WTC11 (cell line): ENCODE measurements around the gene BTNL9. TPM values are rescaled to one million over a fixed set of nuclear protein-coding genes. Genes with fewer than 3 reads are reported as not detected.

ENCODE experiments used
- ATAC-seq: fragments of 200-7000 bp; cut with Tn5 transposase; 2 replicates; pipeline ENCODE4 v1.10.0; 2021; ENCODE audit warnings: mild to moderate bottlenecking, moderate library complexity
- CTCF ChIA-PET: fragments of 300-600 bp; sonication (Branson Sonifier 250); formaldehyde crosslinking; loops from one replicate; lab custom pipeline; 2021; ENCODE audit warnings: antibody characterized with exemption; lab: Charles Lee
- POLR2A ChIA-PET: fragments of 350-600 bp; sonication (Branson Sonifier 250); formaldehyde crosslinking; loops from one replicate; lab custom pipeline; 2021; ENCODE audit warnings: antibody characterized with exemption; lab: Charles Lee
- DNase-seq: peaks from one replicate; pipeline ENCODE4 v3.0.0; 2021; ENCODE audit warnings: low spot score
- H3K27ac Mint-ChIP-seq: 2 replicates; pipeline ENCODE4 v1.8.0; 2021; ENCODE audit warnings: mixed read lengths
- H3K27me3 Mint-ChIP-seq: 2 replicates; pipeline ENCODE4 v1.8.0; 2021; ENCODE audit warnings: low read depth, mild to moderate bottlenecking, moderate library complexity, mixed read lengths
- H3K36me3 Mint-ChIP-seq: 2 replicates; pipeline ENCODE4 v1.8.0; 2021; ENCODE audit warnings: mixed read lengths
- H3K4me1 Mint-ChIP-seq: 2 replicates; pipeline ENCODE4 v1.8.0; 2022; ENCODE audit warnings: mixed read lengths
- H3K4me3 Mint-ChIP-seq: 2 replicates; pipeline ENCODE4 v1.8.0; 2021; ENCODE audit warnings: mild to moderate bottlenecking, moderate library complexity, mixed read lengths
- H3K9me3 Mint-ChIP-seq: 2 replicates; pipeline ENCODE4 v1.8.0; 2021; ENCODE audit warnings: mixed read lengths
- E2F5 ChIP-seq: sonication (generic); formaldehyde crosslinking; IDR thresholded peaks from 2 replicates; pipeline ENCODE4 v1.8.1; 2022; ENCODE audit warnings: mild to moderate bottlenecking, moderate library complexity, missing genetic modification reagents
- ESRRA ChIP-seq: sonication (generic); formaldehyde crosslinking; IDR thresholded peaks from 2 replicates; pipeline ENCODE4 v1.8.1; 2022; ENCODE audit warnings: mild to moderate bottlenecking, missing genetic modification reagents, borderline replicate concordance
- GABPB1 ChIP-seq: sonication (generic); formaldehyde crosslinking; IDR thresholded peaks from 2 replicates; pipeline ENCODE4 v1.8.1; 2023; ENCODE audit warnings: mild to moderate bottlenecking, missing genetic modification reagents
- HMGA2 ChIP-seq: fragments of 250-450 bp; sonication (Bioruptor Pico); IDR thresholded peaks from 2 replicates; pipeline ENCODE4 v1.4.0; 2021; ENCODE audit warnings: mild to moderate bottlenecking, moderate library complexity
- JAZF1 ChIP-seq: fragments of 250-450 bp; sonication (Bioruptor Pico); IDR thresholded peaks from 2 replicates; pipeline ENCODE4 v1.9.0; 2021; ENCODE audit warnings: moderate library complexity, mild to moderate bottlenecking, inconsistent platforms
- MAX ChIP-seq: sonication (generic); formaldehyde crosslinking; IDR thresholded peaks from 2 replicates; pipeline ENCODE4 v1.8.0; 2022; ENCODE audit warnings: mild to moderate bottlenecking, missing genetic modification reagents
- NFE2L1 ChIP-seq: sonication (generic); formaldehyde crosslinking; IDR thresholded peaks from 2 replicates; pipeline ENCODE4 v1.8.1; 2023; ENCODE audit warnings: missing genetic modification reagents
- TEAD1 ChIP-seq: sonication (generic); formaldehyde crosslinking; IDR thresholded peaks from 2 replicates; pipeline ENCODE4 v1.8.0; 2022; ENCODE audit warnings: mild to moderate bottlenecking, missing genetic modification reagents
- USF1 ChIP-seq: sonication (generic); formaldehyde crosslinking; IDR thresholded peaks from 2 replicates; pipeline ENCODE4 v1.8.0; 2022; ENCODE audit warnings: mild to moderate bottlenecking, missing genetic modification reagents
- USF2 ChIP-seq: sonication (generic); formaldehyde crosslinking; IDR thresholded peaks from 2 replicates; pipeline ENCODE4 v1.8.1; 2023; ENCODE audit warnings: mild to moderate bottlenecking, missing genetic modification reagents, moderate library complexity
- ZNF138 ChIP-seq: sonication (generic); formaldehyde crosslinking; conservative IDR thresholded peaks from 2 replicates; pipeline ENCODE4 v1.8.1; 2022; ENCODE audit warnings: mild to moderate bottlenecking, moderate library complexity, missing genetic modification reagents
- ZNF263 ChIP-seq: sonication (generic); formaldehyde crosslinking; IDR thresholded peaks from 2 replicates; pipeline ENCODE4 v1.8.1; 2022; ENCODE audit warnings: low read depth, mild to moderate bottlenecking, moderate library complexity, missing genetic modification reagents
- ZNF532 ChIP-seq: fragments of 250-450 bp; sonication (Bioruptor Pico); IDR thresholded peaks from 2 replicates; pipeline ENCODE4 v1.9.0; 2021; ENCODE audit warnings: mild to moderate bottlenecking, borderline replicate concordance
- total RNA-seq: library from RNA; stranded (reverse); gene quantifications from 3 replicates; pipeline ENCODE4 v1.2.3, GENCODE V29; 2021
- TF ChIP-seq, protein P1 (sequence below): fragments of 250-450 bp; sonication (Bioruptor Pico); IDR thresholded peaks from 2 replicates; pipeline ENCODE4 v1.9.0; 2021; ENCODE audit warnings: mild to moderate bottlenecking
- TF ChIP-seq, protein P2 (sequence below): fragments of 200-600 bp; IDR thresholded peaks from 2 replicates; pipeline ENCODE4 v1.8.0; 2022; ENCODE audit warnings: antibody characterized with exemption

Gene BTNL9
- total RNA-seq, 1 experiment from 2014 or later = 3.4 TPM

DNA sequence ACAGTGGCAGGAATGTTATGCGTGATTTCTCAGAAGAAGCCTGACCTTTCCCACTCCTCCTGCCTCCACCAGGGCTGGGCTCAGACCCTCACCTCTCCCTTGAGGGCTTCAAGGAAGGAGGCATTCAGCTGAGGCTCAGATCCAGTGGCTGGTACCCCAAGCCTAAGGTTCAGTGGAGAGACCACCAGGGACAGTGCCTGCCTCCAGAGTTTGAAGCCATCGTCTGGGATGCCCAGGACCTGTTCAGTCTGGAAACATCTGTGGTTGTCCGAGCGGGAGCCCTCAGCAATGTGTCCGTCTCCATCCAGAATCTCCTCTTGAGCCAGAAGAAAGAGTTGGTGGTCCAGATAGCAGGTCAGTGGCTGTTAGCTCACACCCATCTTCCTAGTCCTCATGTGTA, 9.9 kb downstream of the BTNL9 start:
- no peak overlapping the region for H3K4me3 Mint-ChIP-seq
- ChIA-PET CTCF (no interaction called here), POLR2A (no interaction called here)
- H3K9me3 Mint-ChIP-seq = no peaks in the 10 kb centered on the region
- DNase-seq (no peak), ATAC-seq (no peak)
- peaks cover 27% of the 10 kb centered on the region for H3K4me1 Mint-ChIP-seq
- H3K36me3 Mint-ChIP-seq = peaks cover 4% of the 10 kb centered on the region; the same call in 1 of the 2 replicates
- peaks cover 60% of the 10 kb centered on the region for H3K27me3 Mint-ChIP-seq
- TF ChIP-seq USF2 (CRISPR knock-in tag) (no peak), E2F5 (CRISPR knock-in tag) (no peak), NFE2L1 (no peak), ZNF532 (CRISPR knock-in tag) (no peak), JAZF1 (CRISPR knock-in tag) (no peak), ZNF138 (CRISPR knock-in tag) (no peak), USF1 (CRISPR knock-in tag) (no peak)
- no peak overlapping the region for H3K27ac Mint-ChIP-seq

GRCh38 chr5:181051841-181052671, 12.0 kb downstream of the BTNL9 start:
- Mint-ChIP-seq H3K27me3 (peaks cover 80% of the 10 kb centered on the region), H3K36me3 (peaks cover 4% of the 10 kb centered on the region; the same call in 1 of the 2 replicates), H3K27ac (no peak overlapping the region), H3K4me1 (peaks cover 32% of the 10 kb centered on the region), H3K4me3 (peak overlapping the region; percentile 73), H3K9me3 (no peaks in the 10 kb centered on the region)
- CTCF ChIA-PET = no interaction called here
- DNase-seq (peak; percentile 32), ATAC-seq (peak; percentile 7)
- POLR2A ChIA-PET = no interaction called here
- TF ChIP-seq, protein P1, sequence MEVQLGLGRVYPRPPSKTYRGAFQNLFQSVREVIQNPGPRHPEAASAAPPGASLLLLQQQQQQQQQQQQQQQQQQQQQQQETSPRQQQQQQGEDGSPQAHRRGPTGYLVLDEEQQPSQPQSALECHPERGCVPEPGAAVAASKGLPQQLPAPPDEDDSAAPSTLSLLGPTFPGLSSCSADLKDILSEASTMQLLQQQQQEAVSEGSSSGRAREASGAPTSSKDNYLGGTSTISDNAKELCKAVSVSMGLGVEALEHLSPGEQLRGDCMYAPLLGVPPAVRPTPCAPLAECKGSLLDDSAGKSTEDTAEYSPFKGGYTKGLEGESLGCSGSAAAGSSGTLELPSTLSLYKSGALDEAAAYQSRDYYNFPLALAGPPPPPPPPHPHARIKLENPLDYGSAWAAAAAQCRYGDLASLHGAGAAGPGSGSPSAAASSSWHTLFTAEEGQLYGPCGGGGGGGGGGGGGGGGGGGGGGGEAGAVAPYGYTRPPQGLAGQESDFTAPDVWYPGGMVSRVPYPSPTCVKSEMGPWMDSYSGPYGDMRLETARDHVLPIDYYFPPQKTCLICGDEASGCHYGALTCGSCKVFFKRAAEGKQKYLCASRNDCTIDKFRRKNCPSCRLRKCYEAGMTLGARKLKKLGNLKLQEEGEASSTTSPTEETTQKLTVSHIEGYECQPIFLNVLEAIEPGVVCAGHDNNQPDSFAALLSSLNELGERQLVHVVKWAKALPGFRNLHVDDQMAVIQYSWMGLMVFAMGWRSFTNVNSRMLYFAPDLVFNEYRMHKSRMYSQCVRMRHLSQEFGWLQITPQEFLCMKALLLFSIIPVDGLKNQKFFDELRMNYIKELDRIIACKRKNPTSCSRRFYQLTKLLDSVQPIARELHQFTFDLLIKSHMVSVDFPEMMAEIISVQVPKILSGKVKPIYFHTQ (CRISPR knock-in tag) = no peak
- TF ChIP-seq ZNF532 (CRISPR knock-in tag) (no peak), TEAD1 (0 out of 2 replicates have a peak, but pooled peaks have one; percentile 69), ZNF263 (CRISPR knock-in tag) (no peak), MAX (CRISPR knock-in tag) (no peak), HMGA2 (CRISPR knock-in tag) (no peak), ESRRA (0 out of 2 replicates have a peak, but pooled peaks have one; percentile 20), GABPB1 (CRISPR knock-in tag) (no peak)
- TF ChIP-seq, protein P2, sequence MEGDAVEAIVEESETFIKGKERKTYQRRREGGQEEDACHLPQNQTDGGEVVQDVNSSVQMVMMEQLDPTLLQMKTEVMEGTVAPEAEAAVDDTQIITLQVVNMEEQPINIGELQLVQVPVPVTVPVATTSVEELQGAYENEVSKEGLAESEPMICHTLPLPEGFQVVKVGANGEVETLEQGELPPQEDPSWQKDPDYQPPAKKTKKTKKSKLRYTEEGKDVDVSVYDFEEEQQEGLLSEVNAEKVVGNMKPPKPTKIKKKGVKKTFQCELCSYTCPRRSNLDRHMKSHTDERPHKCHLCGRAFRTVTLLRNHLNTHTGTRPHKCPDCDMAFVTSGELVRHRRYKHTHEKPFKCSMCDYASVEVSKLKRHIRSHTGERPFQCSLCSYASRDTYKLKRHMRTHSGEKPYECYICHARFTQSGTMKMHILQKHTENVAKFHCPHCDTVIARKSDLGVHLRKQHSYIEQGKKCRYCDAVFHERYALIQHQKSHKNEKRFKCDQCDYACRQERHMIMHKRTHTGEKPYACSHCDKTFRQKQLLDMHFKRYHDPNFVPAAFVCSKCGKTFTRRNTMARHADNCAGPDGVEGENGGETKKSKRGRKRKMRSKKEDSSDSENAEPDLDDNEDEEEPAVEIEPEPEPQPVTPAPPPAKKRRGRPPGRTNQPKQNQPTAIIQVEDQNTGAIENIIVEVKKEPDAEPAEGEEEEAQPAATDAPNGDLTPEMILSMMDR = no peak
